NCI-H2196 treated with DMSO at 0.1 percent for 48 hours (cell line): ENCODE measurements around the gene PPFIA2.

ENCODE experiments used
- DNase-seq: peaks from one replicate; lab custom pipeline; 2025; ENCODE audit not compliant: unreplicated experiment; lab: John Stamatoyannopoulos, UW

Gene PPFIA2

GRCh38 chr12:81465191-81465590, 294.0 kb downstream of the PPFIA2 start:
- DNase-seq = no peak

GRCh38 chr12:81461163-81461562, 298.0 kb downstream of the PPFIA2 start:
- no peak for DNase-seq

- no peak for DNase-seq
Observed at GRCh38 chr12:81450920-81451739, 308.0 kb downstream of the PPFIA2 start.

GRCh38 chr12:81441629-81442028, 317.5 kb downstream of the PPFIA2 start:
- no peak for DNase-seq

GRCh38 chr12:81440001-81440400, 319.1 kb downstream of the PPFIA2 start:
- DNase-seq = no peak

GRCh38 chr12:81439344-81439743, 319.8 kb downstream of the PPFIA2 start:
- DNase-seq = no peak

- no peak for DNase-seq
Observed at GRCh38 chr12:81417056-81417455, 342.1 kb downstream of the PPFIA2 start.

- DNase-seq = no peak
Observed at GRCh38 chr12:81416571-81416970, 342.6 kb downstream of the PPFIA2 start.

- DNase-seq = no peak
Observed at GRCh38 chr12:81414441-81414840, 344.7 kb downstream of the PPFIA2 start.

- no peak for DNase-seq
Observed at GRCh38 chr12:81412940-81413339, 346.2 kb downstream of the PPFIA2 start.

- no peak for DNase-seq
Observed at GRCh38 chr12:81403348-81403747, 355.8 kb downstream of the PPFIA2 start.

- DNase-seq = no peak
Observed at GRCh38 chr12:81401241-81401640, 357.9 kb downstream of the PPFIA2 start.

GRCh38 chr12:81400024-81400423, 359.1 kb downstream of the PPFIA2 start:
- DNase-seq = no peak

- no peak for DNase-seq
Observed at GRCh38 chr12:81395431-81395830, 363.7 kb downstream of the PPFIA2 start.

GRCh38 chr12:81389550-81390099, 369.5 kb downstream of the PPFIA2 start:
- no peak for DNase-seq

- DNase-seq = no peak
Observed at GRCh38 chr12:81386101-81386500, 373.0 kb downstream of the PPFIA2 start.

GRCh38 chr12:81381951-81382350, 377.2 kb downstream of the PPFIA2 start:
- no peak for DNase-seq

GRCh38 chr12:81378601-81379285, 380.4 kb downstream of the PPFIA2 start:
- no peak for DNase-seq

GRCh38 chr12:81377771-81378170, 381.4 kb downstream of the PPFIA2 start:
- no peak for DNase-seq

- no peak for DNase-seq
Observed at GRCh38 chr12:81375969-81376368, 383.2 kb downstream of the PPFIA2 start.

- no peak for DNase-seq
Observed at GRCh38 chr12:81370456-81370855, 388.7 kb downstream of the PPFIA2 start.

- no peak for DNase-seq
Observed at GRCh38 chr12:81369175-81369574, 390.0 kb downstream of the PPFIA2 start.
